GM18507 (cell line): ENCODE data around the gene SPAG5.

Source experiments
- DNase-seq: peaks from one replicate; pipeline ENCODE4 v3.0.0; 2011; ENCODE audit warnings: low read depth; ENCODE audit not compliant: insufficient read length; ENCODE audit errors: extremely low spot score
- FAIRE-seq: peaks from 2 replicates; lab custom pipeline; 2011; peaks lifted over from hg19 to GRCh38; lab: Jason Lieb, UNC

The SPAG5 gene

GRCh38 chr17:28575126-28575795 lies 23.6 kb downstream of the SPAG5 start:
- DNase-seq (no peak), FAIRE-seq (no peak)

DNA sequence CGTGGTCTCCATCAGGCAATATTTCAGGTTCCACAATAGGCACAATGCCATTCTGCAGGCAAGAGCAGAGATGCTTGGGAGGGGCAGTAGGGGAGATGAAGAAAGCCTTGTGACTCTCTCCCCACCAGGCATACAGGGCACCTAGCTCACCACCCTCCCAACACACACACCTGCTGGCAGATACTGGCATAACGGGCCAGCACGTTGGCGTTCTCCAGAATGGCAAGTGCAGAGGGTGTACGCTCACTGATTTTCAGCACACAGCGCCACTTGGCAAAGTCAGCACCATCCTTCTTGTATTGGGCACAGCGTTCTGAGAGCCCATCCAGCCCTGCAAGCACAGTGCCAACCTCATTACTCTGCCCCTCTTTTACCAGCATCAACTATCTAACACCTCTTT lies 24.3 kb downstream of the SPAG5 start:
- DNase-seq (no peak), FAIRE-seq (no peak)

- DNase-seq (no peak), FAIRE-seq (no peak)
Measured at GRCh38 chr17:28573966-28574480, 24.8 kb downstream of the SPAG5 start.

- FAIRE-seq (no peak), DNase-seq (no peak)
Measured at GRCh38 chr17:28573521-28573920, 25.3 kb downstream of the SPAG5 start.

DNA sequence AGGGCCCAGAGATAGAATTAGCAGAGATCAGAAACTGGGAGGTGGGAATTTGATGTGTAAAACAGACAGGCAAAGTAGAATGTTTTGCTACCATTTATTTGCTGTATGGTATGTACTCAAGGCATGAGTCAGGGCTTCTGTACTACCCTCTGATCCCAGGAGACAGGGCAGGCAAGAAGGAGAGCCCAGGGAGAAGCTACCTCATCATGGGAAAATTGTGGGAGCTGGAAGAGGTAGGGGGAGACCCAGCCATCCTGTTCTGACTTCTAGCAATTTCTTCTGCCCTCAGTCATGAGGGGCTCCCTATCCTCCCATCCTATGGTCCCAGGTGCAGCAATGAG lies 25.8 kb downstream of the SPAG5 start:
- FAIRE-seq = no peak
- no peak for DNase-seq

DNA sequence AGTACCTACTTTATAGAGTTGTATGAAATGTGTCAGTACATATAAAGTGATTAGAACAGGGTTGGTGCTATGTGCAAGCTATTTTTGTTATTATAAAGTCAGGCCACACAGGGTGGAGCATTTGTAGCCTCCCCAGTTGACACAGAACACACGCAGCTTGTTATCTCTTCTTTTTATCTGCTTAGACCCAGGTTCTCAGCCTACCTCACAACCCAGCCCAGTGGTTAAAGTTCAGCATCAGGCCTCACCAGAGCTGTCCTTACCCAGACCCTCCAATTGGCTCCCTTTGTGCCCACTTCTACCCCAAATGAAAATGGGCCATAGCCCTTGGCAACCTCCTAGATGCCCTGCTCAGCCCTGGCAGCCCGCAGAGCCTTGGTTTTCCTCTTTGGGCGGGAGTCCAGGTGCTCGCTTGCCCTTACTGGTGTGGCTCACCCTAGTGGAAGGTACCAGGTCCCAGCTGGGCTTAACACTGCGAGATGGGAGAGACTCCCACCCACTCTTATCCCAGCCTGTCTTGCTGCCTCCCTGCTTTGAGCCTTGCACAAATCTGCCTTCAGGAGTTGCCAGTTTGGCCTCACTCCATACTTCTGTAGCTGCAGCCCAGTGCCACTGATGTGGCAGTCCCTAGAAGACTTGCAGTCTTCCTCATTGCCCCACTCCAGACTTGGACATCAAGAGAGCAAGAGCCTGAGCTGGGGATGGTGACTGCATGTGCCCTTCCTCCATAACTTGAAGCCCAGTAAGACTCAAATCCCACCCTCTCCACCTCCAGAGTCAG lies 26.4 kb downstream of the SPAG5 start:
- DNase-seq = no peak
- no peak for FAIRE-seq

GRCh38 chr17:28571361-28572122 lies 27.3 kb downstream of the SPAG5 start, which contains the start of gene PIGS:
Gene PIGS (minus strand): TSS chr17:28571524. CDS start chr17:28571496, 28 bp downstream.
- DNase-seq (peak; percentile 92), FAIRE-seq (peak; percentile 94)

DNA sequence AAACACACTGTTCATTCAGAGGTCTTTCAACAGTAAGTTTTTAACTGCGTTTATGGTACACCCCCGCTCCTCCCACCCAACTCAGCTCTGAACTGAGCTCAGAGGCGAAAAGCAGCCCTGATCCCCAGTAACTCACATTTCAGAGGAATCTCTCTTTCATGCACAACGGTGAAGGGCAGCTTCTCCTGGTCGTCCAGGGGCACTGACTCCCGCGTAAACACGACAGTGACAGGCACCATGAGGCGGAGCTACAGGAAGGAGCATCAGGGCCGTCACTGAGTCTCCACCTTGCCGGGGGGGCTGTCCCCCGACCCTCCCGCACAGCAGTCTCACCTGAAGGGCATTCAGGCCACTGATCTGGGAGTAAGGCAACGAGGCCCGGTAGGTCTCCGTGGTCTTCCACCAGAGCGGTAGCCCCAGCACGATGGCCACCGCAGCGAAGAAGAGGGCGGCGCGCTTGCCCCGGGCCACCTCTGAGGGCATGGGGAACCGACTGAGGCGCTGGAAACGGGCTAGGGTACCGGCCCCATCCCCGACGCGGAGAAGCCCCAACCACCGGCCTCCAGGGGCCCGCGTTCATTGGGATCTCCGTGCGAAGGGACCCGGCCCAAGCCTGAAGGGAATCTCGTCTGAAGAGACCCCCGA lies 28.0 kb downstream of the SPAG5 start:
- FAIRE-seq = peak; percentile 60
- DNase-seq = no peak

- FAIRE-seq (no peak), DNase-seq (no peak)
Measured at GRCh38 chr17:28569446-28569845, 29.4 kb downstream of the SPAG5 start.

DNA sequence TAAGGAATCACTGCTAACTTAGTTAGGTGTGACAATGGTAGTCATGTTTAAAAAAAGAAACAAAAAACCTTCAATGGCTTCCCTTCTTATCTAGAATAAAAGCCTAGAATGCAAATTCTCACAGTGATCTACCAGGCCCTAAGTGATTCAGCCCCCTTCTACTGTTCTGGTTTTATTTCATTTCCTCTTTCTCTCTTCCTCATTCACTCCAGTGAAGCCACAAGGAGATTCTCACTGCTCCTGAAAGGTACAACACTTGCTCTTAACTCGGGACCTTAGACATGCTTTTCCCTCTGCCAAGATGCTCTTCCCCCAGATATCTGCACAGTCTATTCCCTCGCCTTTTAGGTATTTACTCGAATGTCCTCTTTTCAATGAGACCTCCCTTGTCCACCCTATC lies 31.2 kb downstream of the SPAG5 start:
- DNase-seq = no peak
- peak; percentile 79 for FAIRE-seq

GRCh38 chr17:28563475-28563874 lies 35.4 kb downstream of the SPAG5 start:
- no peak for FAIRE-seq

DNA sequence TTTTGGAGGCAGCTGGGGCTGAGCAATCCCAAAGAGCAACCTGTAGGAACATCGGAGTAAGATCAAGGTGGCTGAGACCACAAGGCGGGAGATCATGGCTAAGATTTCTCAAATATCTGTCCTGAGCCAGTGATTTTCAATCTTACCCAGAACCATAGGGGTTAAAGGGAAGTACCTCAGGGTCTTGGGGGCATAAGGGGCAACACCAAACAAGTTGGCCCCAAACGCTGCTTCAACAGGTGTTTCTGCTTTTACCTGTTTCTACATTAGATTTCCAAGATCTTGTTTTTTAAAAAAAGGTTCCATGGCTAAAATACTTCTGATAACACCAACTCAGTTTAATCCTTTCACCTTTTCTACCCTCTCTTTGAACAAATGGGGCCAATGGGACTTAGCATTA lies 43.8 kb downstream of the SPAG5 start:
- FAIRE-seq = no peak
- DNase-seq = no peak

More at GRCh38 chr17:28563475-28563874, 35.4 kb downstream of the SPAG5 start:
- no peak for DNase-seq

GRCh38 chr17:28554565-28554964 lies 44.3 kb downstream of the SPAG5 start:
- FAIRE-seq = no peak
- DNase-seq = no peak

DNA sequence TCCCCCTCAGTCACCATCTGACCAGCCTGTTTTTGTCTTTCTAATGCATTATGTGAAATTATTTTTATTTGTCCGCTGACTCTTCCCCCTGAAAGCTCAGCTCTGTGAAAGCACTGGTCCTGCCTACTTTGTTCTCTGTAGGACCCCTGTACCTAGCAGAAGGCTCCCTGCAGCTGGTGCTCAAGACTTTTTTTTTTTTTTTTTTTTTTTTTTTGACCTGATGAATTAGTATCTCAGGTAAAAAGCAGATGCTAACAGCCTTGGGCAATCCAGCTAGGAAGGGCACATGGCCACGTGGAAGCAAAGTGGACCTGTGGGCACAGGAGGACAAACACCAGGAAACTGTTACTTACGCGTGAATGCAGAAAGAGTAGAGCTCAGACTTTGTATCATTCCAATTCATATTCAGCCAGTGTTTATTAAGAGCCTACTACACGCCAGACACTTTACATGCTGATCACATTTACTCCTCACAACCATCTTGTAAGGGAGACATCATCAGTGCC lies 45.8 kb downstream of the SPAG5 start:
- DNase-seq (no peak), FAIRE-seq (no peak)

DNA sequence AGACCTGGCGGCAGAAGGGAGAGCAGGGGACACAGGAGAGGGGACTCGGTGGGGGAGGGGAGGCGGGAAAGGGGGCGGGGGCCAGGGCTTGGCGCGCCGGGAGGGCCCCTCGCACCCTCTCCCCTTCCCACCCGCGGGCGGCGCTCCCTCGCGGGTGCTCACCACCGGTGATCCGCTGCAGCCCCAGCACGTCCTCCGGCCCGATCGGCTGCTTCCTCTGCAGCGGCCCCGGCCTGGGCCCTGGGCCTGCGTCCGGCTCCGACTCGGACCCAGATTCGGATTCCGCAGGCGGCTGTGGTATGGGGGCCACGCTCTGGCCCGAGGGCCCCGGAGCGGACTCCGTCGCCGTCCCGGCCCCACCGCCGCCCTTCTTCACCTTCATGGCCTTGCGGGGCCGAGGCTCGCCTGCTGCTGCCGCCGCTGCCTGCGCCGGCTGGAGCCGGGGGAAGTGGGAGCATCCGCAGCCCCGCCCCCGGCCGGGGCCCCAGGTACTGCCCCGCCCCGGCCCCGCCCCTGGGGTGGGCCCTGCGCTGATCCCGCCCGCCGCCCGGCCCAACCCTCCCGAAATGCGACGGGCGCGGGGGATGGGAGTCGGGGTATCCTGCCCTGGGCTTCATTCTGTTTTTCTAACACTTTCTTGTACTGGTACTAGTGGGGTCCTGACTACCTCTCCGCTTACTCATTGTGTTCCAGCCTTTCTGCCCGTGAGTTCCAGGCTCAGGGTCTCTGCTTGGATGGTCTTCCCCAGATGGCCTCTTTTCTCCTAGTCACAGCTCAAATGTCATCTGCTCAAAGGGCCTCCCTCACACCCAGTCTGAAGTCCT lies 46.4 kb downstream of the SPAG5 start, which contains the start of gene UNC119:
Gene UNC119 (minus strand): TSS at position 449 of the 824 bp plus-strand sequence. CDS start 67 bp downstream, at position 382.
- peak; percentile 84 for DNase-seq
- FAIRE-seq = no peak

- no peak for FAIRE-seq
- DNase-seq = no peak
Measured at GRCh38 chr17:28551421-28552175, 47.2 kb downstream of the SPAG5 start.

DNA sequence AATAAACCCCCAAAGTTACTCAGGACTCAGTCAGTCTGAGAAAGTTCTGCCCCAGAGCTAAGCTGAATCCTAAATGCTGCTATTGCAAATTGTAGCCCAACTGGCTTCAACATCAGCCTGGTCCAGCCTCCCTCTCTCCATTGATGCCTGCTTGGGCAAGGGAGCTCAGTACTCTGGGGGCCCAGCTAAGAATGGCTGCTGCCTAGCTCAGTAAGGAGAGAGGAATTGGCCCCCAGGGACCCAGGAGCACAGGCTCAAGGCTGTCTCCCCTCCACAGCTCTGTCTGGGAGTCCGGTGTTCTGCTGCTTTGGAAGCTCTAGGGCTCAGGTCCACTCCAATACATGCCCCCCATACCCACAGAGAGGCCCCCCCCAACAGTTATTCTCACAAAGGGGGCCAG lies 48.0 kb downstream of the SPAG5 start:
- DNase-seq = no peak
- FAIRE-seq = no peak
